HG02870 (cell line): ENCODE data around the gene KTI12.

ENCODE experiments used
- ATAC-seq: cut with Tn5 transposase; IDR thresholded peaks from one replicate; pipeline ENCODE4 v1.9.1; 2021; ENCODE audit warnings: mild to moderate bottlenecking, moderate library complexity; ENCODE audit not compliant: unreplicated experiment

KTI12 gene

GRCh38 chr1:51989582-51990477 is 43.8 kb downstream of the KTI12 start:
- no peak for ATAC-seq

DNA sequence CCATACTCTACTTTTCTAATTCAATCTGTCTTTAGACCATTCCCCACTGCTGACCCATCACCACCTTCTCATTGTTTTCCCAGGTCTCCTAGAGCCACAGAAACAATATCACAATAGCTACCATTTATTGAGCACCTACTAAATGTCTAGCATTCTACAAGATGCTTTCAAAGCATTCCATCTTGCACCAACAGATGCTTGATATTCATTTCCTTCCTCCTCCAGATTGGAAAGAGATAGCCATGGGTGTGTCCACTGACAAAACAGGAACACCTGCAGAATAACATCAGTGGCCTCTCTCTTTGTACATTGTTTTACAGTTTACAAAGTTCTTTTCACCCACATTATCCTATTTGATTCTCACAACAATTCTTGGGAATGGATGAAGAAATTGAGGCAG is 45.4 kb downstream of the KTI12 start:
- ATAC-seq: no peak

- ATAC-seq: no peak
Measured at GRCh38 chr1:51986718-51987117, 46.9 kb downstream of the KTI12 start.

DNA sequence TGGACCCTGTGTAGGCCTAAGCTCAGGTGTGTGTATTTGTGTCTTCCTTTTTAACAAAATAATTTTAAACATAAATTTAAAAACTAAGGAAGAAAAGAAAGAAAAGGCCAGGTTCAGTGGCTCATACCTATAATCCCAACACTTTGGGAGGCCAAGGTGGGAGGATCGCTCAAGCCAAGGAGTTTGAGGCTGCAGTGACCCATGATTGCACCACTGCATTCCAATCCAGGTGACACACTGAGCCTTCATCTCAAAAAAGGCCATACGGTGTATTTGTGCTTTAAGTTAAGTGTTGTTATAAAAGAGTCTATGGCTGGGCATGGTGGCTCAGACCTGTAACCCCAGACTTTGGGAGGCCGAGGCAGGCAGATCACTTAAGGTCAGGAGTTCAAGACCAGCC is 51.4 kb downstream of the KTI12 start:
- ATAC-seq: no peak
